DMS153 treated with DMSO at 0.1 percent for 48 hours (cell line): ENCODE data around the gene GRIA2.
"Not testable (repeated sequence)": the region's sequence is repeated elsewhere in the genome, so short reads cannot be mapped to it uniquely, and the experiment has no call there.

Source experiments
- DNase-seq: peaks from one replicate; lab custom pipeline; 2025; ENCODE audit not compliant: unreplicated experiment; lab: John Stamatoyannopoulos, UW

GRIA2 gene

DNA sequence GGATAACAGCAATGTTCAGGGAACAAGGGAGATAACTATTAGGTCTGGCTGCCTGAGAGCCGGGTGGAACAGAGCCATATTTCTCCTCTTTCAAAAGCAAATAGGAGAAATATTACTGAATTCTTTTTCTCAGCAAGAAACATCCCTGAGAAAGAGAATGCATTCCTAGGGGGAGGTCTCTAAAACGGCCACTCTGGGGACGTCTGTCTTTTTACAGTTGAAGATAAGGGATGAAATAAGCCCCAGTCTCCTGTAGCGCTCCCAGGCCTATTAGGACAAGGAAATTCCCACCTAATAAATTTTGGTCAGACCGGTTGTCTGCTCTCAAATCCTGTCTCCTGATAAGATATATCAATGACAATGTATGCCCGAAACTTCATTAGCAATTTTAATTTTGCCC is 37.6 kb downstream of the GRIA2 start:
- DNase-seq = not testable (repeated sequence)

DNA sequence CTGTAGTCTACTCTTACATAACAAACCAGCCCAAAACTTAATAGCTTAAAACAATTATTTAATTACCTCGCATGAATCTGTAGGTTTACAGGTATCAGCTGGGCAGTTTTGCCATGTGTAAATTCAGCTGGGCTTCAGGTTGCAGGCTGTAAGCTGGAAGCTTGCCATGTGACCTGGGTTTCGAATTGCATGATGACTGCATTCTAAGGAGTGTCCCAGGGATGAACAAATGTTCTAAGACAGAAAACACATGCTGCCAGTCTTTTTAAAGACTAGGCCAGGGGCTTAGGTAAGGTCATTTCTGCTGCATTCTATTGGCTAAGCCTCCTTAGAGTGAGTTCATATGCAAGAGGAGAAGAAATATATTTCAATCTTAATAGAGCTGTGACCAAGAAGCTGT is 44.8 kb downstream of the GRIA2 start:
- no peak for DNase-seq

DNA sequence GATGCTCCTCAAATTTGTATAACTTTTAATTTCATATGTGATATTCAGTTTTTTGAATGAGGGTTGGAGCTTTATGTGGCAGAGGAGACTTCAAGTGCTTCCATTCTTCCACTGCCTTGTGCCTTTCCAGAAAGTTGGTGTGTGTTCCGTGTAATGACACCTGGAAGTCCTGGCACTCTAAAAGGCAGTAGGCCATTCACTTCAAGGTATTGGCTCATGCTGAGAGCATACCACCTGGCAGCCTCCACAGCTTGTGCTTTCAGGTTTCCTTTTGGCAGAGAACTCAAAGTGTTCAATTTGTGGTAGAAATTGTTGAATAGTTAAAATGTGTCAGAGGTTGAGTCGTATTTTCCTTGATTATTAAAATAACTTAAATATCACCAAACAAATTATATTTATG is 49.6 kb downstream of the GRIA2 start:
- DNase-seq = no peak

DNA sequence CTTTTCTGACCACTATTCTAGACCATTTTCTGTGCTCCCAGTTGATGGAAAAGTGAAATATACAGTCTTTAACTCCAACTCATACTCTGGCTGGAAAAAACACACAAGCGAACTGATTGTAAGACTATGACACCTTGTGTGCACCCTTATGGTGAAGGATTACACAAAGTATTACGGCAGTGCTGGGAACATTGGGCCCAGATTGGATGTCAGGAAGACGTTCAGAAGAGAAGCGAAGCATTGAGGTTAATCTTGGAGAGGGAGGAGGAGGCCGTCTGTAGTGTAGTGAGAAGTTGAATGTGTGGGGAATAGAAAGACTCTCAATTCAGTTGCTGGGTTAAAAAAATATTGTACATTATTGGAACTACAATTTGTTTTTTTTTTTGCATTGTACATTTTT is 50.0 kb downstream of the GRIA2 start:
- no peak for DNase-seq

DNA sequence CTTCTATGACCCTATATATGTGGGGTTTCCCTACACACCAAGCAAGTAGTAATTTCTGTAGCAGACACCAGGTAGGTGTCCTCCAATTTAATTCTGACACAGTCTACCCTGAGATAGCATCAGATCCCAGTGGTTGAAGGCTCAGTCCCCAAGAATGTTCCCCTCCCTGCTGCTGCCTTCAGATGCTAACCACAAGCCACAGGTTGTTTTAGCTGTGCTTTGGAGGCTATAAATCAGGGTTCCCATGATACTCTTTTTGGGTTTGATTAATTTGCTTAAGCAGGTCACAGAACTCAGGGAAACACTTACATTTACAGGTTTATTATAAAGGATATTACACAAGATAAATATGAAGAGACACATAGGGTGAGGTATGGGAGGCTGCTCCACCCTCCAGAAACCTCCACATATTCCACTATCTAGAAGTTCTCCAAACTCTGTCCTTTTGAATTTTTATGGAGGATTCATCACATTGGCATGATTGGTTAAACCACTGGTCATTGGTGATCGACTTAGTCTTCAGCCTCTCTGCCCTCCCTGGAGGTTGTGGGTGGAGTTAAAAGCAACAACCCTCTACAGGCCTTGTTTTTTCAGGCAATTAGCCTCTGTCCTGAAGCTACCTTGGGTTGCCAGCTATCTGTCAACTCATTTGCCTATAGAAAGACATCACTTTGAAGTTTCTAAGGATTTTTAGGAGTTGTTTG is 50.8 kb downstream of the GRIA2 start:
- DNase-seq = no peak

DNA sequence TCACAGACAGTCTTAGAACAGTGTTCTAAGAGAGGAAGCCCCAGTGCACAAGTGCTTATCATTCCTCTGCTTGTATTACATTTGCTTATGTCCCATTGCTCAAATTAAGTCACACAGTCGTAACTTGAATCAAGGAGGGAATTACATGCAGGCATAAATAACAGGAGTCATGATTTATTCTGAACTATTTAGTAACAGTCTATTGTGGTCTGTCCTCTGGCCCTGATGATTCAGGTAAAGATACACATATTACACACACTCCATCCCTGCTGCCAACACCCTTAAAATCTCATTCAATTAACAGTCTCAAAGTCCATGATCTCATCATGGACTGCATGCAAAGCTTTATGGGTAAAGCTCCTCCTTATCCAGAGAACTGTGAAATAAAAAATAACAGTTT is 60.1 kb downstream of the GRIA2 start:
- DNase-seq = no peak

DNA sequence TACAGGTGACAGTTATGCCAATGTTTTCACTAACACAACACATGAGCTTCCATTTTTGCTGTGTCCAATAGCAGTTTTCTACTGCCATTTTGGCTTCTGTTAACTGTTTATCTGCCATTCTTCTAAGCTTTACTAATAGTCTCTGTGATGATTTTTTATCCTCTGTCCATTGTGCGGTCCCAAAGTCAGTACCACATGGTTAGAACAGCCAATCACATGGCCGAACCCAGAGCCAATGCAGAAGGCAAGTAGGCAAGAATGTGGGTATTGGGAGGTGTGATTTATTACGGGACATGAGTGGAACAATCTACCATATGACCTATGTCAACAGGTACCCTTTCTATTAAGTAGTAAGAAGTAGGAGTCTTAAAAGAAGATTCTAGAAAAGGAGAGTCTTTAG is 61.5 kb downstream of the GRIA2 start:
- no peak for DNase-seq

DNA sequence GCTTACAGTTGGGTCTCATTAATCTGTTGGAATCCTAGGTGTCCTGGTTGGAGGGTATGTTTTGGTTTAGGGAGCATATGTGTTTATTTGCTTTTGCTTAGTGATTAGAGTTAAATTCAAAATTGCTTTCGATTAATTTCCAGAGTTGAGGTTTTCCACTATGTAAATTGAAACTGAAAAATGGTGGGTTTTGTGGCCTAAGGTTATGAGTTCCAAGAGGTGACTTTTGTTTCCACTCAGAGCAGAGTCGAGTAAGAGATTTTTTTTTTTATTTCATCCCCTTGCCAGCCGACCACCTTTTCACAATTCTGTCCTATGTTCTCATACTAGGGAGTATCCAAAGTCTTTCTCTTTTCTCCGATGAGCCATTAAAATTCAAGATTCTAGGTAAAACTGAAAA is 66.9 kb downstream of the GRIA2 start:
- DNase-seq = no peak

DNA sequence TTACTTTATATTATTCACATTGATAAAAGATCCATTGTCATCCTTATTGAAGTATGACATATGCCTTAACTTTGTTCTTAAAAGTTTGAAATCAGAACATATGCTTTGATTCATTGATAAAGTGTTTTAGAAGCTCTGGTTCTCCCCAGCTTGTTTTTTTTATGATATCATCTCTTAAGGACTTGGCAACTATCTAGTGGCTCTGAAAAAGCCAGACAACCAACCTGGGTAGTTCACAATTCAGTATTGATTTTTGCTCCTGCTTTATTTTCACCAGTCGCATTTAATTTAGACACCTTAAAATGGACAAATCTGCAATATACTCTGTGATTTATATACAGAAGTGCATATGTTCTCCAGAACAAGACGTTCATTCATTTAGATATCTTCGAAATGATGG is 70.1 kb downstream of the GRIA2 start:
- DNase-seq = no peak

DNA sequence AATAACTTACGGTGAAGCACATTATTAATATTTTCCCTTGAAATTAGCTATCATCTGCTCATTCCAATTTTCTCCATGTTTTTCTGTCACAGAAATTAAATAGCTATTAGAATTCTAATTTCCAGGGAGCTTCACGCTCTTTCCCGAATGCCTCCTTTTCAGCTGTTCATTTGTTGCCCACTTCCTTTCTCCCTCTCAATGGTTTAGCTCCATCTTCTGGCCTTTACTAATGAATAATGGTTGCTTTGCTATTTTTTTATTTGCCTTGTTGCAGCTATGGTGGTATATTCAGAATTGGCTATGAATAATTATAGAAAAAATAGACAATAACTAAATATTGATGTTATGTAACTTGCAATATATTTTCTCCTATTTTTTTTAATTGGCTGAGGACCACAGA is 70.5 kb downstream of the GRIA2 start:
- DNase-seq = no peak

DNA sequence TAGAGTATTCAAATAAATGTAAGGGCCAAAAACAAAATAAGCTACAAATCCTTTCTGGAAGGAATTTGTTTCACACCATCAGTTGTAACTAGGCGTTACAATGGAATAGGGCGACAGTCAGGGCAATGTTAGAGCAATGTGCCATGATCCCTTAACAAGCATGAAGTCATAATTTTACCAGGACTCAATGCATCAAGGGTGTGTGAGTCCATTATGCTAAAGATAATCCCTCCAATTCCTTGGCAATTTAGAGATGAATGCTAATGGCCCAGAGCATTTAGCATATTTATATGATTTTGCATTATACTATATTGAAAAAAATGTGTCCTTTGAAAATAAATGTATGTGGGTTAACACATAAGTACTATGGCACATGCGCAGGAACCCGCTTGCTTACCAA is 73.1 kb downstream of the GRIA2 start:
- DNase-seq = no peak

DNA sequence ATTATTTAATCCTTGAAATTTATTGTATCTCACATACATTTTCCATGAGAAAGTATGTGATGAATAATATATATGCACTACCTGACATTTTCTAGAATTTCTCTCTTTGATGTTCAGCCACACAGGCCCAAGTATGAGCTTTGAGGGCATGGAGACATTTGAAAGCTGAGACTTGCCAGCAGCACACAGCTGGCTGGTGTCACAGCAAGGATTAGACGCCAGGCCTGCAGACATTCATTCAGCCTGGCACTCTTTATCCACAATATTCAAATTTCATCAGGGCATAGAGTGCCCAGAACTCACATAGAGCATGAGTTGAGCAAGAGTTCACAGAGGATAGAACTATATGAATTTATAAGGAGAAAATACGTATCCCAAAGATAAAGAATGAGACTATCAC is 74.0 kb downstream of the GRIA2 start:
- no peak for DNase-seq

DNA sequence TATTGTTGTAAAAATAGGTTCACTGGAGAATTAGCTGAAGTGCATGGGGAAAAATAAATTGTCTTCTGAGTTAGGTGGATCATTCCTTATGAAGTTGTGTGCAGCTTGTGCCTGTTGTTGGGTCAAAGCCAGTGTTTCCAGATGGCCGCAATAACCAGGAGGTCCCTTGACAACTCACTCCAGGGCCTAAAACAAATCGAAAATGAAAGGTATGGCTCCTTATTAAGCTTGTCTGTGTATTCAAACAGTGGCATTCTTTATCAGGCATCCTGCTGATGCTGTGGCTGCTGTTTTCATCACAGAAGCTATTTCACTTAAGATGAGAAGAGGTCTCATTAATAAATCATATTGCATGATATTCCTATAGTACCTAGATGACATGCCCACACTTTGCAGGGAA is 80.2 kb downstream of the GRIA2 start:
- no peak for DNase-seq

DNA sequence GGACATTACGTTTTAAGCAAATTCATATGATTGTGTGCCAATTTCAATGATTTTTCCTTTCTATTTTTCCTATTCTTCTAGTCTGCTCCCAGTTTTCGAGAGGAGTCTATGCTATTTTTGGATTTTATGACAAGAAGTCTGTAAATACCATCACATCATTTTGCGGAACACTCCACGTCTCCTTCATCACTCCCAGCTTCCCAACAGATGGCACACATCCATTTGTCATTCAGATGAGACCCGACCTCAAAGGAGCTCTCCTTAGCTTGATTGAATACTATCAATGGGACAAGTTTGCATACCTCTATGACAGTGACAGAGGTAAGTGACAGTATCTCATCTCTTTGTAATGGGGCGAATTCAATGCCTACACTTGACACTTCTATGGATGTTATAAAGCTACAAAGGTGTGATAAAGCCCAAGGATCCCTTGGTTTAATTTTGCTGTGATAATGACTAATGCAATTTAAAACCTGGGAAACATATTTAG is 83.0 kb downstream of the GRIA2 start:
- no peak for DNase-seq

DNA sequence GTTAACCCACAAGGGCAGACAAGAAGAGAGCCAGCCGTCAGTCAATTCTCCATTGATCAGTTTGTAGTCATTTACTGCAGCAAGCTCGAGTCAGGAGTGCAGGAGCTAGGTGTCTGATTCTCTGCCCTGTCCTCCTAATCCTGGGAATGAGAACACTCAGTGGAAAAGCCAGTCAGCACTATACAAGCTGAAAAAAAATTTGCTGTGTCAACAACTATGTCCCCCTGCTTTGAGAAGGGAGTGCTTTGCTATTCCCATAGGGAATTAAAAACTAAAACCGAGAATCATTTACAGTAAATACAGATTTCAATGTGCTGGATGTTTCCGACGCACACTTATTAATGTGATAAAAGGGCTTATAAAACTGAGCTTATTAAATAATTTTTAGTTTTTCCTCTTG is 84.2 kb downstream of the GRIA2 start:
- DNase-seq = no peak

DNA sequence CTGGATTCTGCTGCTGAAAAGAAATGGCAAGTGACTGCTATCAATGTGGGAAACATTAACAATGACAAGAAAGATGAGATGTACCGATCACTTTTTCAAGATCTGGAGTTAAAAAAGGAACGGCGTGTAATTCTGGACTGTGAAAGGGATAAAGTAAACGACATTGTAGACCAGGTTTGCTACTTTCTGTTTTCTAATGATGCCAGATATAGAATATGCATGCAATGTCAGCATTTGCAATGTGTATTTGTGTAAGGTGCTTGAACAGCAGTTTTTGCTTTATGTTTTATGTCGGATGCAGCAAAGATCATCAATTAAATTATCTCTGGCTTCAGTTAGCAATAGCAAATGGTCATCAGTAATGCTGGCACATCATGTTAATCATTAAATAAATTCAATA is 92.2 kb downstream of the GRIA2 start:
- DNase-seq = no peak

DNA sequence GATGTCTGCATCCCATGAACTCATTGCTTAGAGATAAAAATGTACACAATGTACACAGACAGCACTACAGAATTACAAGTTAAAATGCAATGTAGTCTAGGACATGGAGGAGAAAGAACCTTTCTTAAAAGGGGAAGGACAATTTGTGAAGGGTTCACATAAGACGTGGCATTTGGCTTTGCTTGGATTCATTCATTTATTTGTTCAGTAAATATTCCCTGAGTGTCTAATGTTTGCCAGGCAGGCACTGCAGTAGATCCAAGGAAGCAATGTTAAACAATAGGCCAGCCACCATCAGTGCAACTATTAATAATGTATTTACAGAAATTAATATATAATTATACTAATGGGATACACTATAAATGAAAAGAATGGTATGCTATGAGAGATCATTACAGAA is 94.4 kb downstream of the GRIA2 start:
- no peak for DNase-seq

DNA sequence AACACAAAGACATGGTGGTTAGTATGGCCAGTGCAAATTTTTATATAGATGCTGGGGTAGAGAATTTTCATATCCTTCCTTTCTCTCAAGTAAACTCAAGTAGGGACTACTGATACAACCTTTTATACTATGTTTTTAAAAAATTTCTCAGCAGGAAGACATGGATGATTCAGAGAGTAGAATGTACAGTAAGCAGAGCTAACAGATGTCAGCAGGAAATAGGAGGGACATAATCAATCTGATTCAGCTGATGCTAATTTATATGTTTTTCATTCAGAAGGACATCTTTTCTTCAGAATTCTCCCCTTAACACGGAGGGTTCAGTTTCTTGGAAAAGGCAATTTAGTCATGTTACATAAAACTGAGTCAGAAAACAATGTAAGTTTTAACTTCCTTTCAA is 95.4 kb downstream of the GRIA2 start:
- DNase-seq = no peak

DNA sequence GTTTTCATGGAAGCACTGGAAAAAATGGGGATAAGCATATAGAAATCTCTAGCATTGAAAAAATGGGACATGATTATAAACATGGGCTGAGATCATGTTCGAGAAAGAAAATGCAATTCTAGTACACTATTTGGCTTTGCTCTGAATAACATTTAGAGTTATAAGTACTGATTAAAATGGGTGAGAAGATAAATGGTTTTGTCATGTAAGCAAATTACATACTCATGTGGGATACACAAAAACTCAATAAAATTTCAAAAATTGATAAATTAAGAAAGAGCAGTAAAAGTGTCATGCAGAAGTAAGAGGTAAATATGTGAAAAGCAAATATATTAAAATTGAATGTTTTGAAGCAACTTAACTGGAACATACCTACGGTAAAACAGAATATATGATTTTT is 99.6 kb downstream of the GRIA2 start:
- no peak for DNase-seq

DNA sequence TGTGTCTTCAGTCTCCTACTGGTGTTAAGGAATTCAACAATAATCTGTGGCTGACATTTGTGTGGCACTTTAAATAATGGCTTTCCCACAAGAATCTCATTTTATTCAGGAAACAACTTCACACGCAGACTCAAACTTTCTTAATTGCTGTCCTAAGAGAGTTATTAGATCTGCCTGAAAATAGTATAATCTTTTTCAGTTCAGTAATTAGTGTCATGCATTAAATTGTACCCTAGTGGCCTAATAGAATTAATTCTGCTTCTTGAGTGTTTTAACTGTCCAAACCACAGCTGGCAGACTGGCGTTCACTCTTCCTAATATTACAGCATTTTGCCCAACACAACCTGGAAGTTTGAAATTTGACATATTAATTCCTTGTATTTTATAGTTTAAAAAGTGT is 107.1 kb downstream of the GRIA2 start:
- DNase-seq = no peak

DNA sequence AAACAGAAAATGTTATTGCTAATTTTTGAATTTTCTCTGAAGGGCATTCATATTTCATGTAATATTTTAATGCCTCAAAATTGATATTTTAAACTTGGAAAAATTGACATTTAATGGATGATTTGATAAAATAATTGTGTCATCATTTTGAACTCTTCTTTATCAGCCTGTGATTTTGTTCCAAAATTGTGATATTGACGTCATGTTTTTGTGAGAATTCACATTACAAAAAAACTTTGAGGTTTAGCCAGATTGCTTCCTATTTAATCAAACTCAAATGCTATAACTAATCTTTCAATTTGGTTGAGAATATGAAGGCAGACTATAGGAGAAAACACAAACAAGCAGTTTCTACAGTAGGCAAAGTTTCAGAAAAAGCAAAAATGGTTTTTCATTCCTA is 137.4 kb downstream of the GRIA2 start:
- no peak for DNase-seq

DNA sequence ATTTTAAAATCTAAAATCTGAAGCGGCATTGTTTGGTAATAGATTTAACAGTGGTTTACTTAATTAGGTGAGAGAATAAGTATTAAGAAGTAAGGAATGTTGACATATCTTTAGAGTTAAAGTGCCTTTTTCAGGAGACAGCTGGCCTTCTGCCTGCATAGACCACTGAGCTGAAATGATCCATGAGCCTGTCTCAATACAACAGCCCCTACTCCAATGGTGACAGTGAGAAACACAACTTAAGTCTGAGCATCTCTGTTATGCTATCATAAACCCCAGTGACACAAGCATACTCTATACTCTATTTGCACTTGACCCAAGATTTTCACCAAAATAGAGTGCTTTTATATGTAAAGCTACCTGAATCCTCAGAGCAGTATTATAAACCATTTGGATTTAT is 137.9 kb downstream of the GRIA2 start:
- no peak for DNase-seq

DNA sequence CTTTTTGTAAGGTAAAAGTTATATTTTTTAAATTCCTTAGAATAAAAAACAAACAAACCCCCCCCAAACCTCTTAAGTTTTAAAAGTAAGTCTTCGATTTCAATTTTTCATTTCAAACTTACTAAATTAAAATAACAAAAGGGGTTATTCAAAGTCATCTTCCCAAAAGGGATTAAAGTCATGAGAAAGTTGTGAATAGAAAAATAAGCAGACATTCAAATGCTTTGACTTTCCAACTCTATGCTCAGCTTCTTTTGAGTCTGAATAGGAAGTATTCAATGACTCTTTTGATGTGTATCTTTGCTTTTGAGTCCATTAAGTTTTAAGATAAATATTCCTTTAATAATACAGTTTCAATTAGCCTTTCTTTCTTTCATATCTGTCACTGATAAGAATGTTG is 138.3 kb downstream of the GRIA2 start:
- DNase-seq = no peak

DNA sequence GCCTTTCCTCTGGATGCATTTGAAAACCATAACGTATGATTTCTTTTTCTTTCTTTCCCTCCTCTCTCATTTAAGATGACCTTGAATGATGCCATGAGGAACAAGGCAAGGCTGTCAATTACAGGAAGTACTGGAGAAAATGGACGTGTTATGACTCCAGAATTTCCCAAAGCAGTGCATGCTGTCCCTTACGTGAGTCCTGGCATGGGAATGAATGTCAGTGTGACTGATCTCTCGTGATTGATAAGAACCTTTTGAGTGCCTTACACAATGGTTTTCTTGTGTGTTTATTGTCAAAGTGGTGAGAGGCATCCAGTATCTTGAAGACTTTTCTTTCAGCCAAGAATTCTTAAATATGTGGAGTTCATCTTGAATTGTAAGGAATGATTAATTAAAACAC is 142.8 kb downstream of the GRIA2 start:
- DNase-seq = no peak
